Common myeloid progenitor, CD34-positive (primary cell): ENCODE results near the gene AQP10.

ENCODE experiments used
- CTCF ChIA-PET: fragments of 350-600 bp; sonication (Branson Sonifier 250); formaldehyde crosslinking; loops from one replicate; lab custom pipeline; 2021; ENCODE audit warnings: antibody characterized with exemption; lab: Charles Lee
- POLR2A ChIA-PET: fragments of 350-600 bp; sonication (Branson Sonifier 250); formaldehyde crosslinking; loops from one replicate; lab custom pipeline; 2021; ENCODE audit warnings: antibody characterized with exemption; lab: Charles Lee
- DNase-seq, 3 donors: peaks; one replicate each; pipeline versions ENCODE4 v3.0.0 to v3.0.0-alpha.2; 2013
- H3K27ac ChIP-seq, 2 experiments: 1 replicate in 1 of 2; 2 replicates in 1 of 2; pipeline ENCODE4 v1.7.0; 2013; ENCODE audit warnings: inconsistent platforms in 2 of 2, low read length in 2 of 2, mild to moderate bottlenecking in 2 of 2, low read depth in 1 of 2, moderate library complexity in 1 of 2; ENCODE audit not compliant: severe bottlenecking in 2 of 2, insufficient read depth in 1 of 2, poor library complexity in 1 of 2
- H3K27me3 ChIP-seq, 5 experiments: replicated peaks in 2 of 5; 1 replicate in 3 of 5; 2 replicates in 2 of 5; pipeline versions ENCODE4 v1.6.1 to v1.7.0; 2013; ENCODE audit warnings: low read length in 4 of 5, mild to moderate bottlenecking in 2 of 5, moderate library complexity in 2 of 5, inconsistent platforms in 1 of 5; ENCODE audit not compliant: insufficient read depth in 5 of 5, control insufficient read depth in 4 of 5
- H3K36me3 ChIP-seq, 4 experiments: 1 replicate in 2 of 4; 2 replicates in 2 of 4; pipeline versions ENCODE4 v1.6.1 to v1.7.0; 2013; ENCODE audit warnings: low read length in 3 of 4, control low read depth in 1 of 4, mild to moderate bottlenecking in 1 of 4; ENCODE audit not compliant: control insufficient read depth in 4 of 4, insufficient read depth in 4 of 4
- H3K4me1 ChIP-seq, 4 experiments: 1 replicate in 3 of 4; 2 replicates in 1 of 4; pipeline versions ENCODE4 v1.6.1 to v1.7.1; 2013; ENCODE audit warnings: low read length in 3 of 4, mild to moderate bottlenecking in 3 of 4, control low read depth in 1 of 4, inconsistent platforms in 1 of 4, moderate library complexity in 1 of 4; ENCODE audit not compliant: control insufficient read depth in 4 of 4, insufficient read depth in 4 of 4; ENCODE audit errors: control extremely low read depth in 1 of 4
- H3K4me3 ChIP-seq, 7 experiments: 1 replicate in 4 of 7; 2 replicates in 3 of 7; pipeline versions ENCODE4 v1.5.1 to v1.7.0; 2013; ENCODE audit warnings: mild to moderate bottlenecking in 7 of 7, low read length in 6 of 7, moderate library complexity in 6 of 7, inconsistent platforms in 2 of 7, low read depth in 2 of 7, control low read depth in 1 of 7; ENCODE audit not compliant: insufficient read depth in 4 of 7, control insufficient read depth in 1 of 7; ENCODE audit errors: extremely low read depth in 1 of 7
- H3K9me3 ChIP-seq, 5 experiments: 1 replicate in 4 of 5; 2 replicates in 1 of 5; pipeline versions ENCODE4 v1.6.1 to v1.7.1; 2013; ENCODE audit warnings: low read length in 4 of 5, mild to moderate bottlenecking in 2 of 5, inconsistent platforms in 1 of 5, low read depth in 1 of 5, moderate library complexity in 1 of 5; ENCODE audit not compliant: control insufficient read depth in 4 of 5, insufficient read depth in 2 of 5; ENCODE audit errors: control extremely low read depth in 1 of 5
- WGBS: methylation state at CpG from one replicate; pipeline ENCODE4 v1.1.5; 2013; ENCODE audit not compliant: insufficient coverage; 5-methylcytosine and 5-hydroxymethylcytosine counted together

The AQP10 gene

DNA sequence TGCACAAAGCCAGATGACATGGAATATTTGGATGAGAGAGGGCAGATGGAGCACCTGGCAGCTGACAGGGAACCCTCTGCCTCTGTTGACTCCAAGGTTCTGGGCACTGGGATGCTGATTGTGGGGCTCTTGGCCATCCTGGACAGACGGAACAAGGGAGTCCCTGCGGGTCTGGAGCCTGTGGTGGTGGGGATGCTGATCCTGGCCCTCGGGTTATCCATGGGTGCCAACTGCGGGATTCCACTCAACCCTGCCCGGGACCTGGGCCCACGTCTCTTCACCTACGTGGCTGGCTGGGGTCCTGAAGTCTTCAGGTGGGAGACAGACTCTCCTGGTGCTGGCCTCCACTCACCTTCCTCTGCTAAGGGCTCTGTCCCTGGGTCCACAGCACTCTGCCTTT, 2.6 kb downstream of the AQP10 start:
- WGBS: 99% methylated on average over 7 of the region's 7 CpGs
- ChIA-PET POLR2A (no interaction called here), CTCF (interaction anchor here (1.2 to 18.9 kb wide), 6 partner anchors 10 to 50 kb away, joined by 3 to 429 read pairs (median 6); no protein-coding TSS in a partner anchor)
- Histone ChIP-seq H3K4me1 (peaks cover 10 to 44% (median 41%) of the 10 kb centered on the region in 4 experiments), H3K9me3 (no peaks in the 10 kb centered on the region), H3K4me3 (no peak overlapping the region), H3K27ac (no peak overlapping the region), H3K36me3 (no peaks in the 10 kb centered on the region), H3K27me3 (no peaks in the 10 kb centered on the region)
- DNase-seq: no peak

GRCh38 chr1:154324241-154324640, 3.3 kb downstream of the AQP10 start:
- no peaks in the 10 kb centered on the region for H3K9me3 ChIP-seq
- H3K27me3 ChIP-seq: no peaks in the 10 kb centered on the region
- H3K4me3 ChIP-seq: peak overlapping the region in 6 of 7 experiments; percentile 82 to 98 (median 86)
- CTCF ChIA-PET: interaction anchor here (1.3 to 18.9 kb wide), 5 partner anchors 11 to 51 kb away, joined by 3 to 429 read pairs (median 6); no protein-coding TSS in a partner anchor
- POLR2A ChIA-PET: interaction anchor here (2.9 kb wide), 1 partner anchor 11 kb away, joined by 17 read pairs; no protein-coding TSS in a partner anchor
- DNase-seq: peak in 1 of 3 donors; percentile 16
- no peak overlapping the region for H3K27ac ChIP-seq
- no peaks in the 10 kb centered on the region for H3K36me3 ChIP-seq
- WGBS: 80% methylated on average over 1 of the region's 2 CpGs
- peaks cover 13 to 51% (median 47%) of the 10 kb centered on the region in 4 experiments for H3K4me1 ChIP-seq

- Histone ChIP-seq H3K27me3 (no peaks in the 10 kb centered on the region), H3K36me3 (peaks cover 0 to 4% (median 3%) of the 10 kb centered on the region in 4 experiments), H3K27ac (peak within 1 kb of the TSS; percentile 81 to 91), H3K4me3 (peak within 1 kb of the TSS; percentile 82 to 98 (median 86)), H3K9me3 (no peaks in the 10 kb centered on the region), H3K4me1 (peaks cover 19 to 58% (median 54%) of the 10 kb centered on the region in 4 experiments)
- POLR2A ChIA-PET: interaction anchor here (2.9 kb wide), 1 partner anchor 10 kb away, joined by 17 read pairs; no protein-coding TSS in a partner anchor
- 0% methylated on average over 8 of the region's 56 CpGs for WGBS
- peak; percentile 83 to 91 (median 88) for DNase-seq
- CTCF ChIA-PET: interaction anchor here (0.9 to 18.9 kb wide), 9 partner anchors 12 to 150 kb away, joined by 3 to 429 read pairs (median 5); partner anchors contain the start of gene HAX1
These were observed 4.0 kb downstream of the AQP10 start, which contains the start of gene ATP8B2 for GRCh38 chr1:154324669-154325582. ATP8B2 (plus strand) TSS chr1:154325525; CDS start chr1:154328142, 2,617 bp downstream.

DNA sequence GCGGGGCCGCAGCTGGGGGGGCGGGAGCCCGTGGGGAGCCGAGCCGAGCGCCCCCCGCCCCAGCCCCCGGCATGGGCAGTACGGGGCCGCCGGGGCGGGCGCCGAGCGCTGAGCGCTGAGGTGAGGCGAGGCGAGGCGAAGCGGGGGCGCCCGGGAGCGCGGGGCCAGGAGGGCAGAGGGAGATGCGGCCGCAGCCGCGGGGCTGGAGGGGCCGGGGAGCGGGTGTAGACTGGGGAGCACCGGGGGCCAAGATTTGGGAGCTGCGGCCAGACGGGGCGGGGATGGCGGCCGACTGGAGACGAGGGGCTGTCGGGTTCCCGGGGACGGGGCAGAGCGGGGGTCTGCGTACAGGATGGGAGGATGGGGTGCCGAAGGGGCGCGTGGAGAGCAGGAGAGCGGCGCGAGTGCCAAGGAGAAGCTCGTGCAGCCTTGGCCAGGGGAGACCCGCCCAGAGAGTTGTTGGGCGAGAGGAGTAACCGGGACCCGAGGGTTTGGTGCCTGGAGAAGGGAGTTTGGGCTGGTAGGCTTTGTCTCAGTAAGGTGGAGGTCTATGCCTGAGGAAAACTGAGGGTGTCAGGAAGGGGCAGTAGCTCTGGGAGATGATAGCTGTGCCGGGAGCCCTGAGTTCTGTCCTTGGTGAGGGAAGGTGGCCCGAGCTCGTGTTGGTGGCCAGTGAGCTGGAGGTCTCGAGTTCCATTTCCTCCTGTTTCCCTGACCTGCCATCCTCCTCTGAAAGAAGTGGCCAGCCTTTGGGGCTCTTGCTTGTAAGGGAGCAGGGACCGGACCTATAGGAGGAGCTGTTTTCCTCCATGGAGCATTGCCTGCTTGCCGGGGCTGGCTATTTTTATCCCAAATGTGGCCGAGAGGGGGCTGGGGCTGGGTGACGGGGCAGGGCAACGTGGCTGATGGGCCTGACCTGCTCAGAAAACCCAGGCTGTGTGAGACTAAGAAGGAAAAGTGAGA, 5.0 kb downstream of the AQP10 start:
- WGBS: under 1% methylated on average over 47 of the region's 63 CpGs
- Histone ChIP-seq H3K9me3 (no peaks in the 10 kb centered on the region), H3K4me1 (peaks cover 19 to 62% (median 59%) of the 10 kb centered on the region in 4 experiments), H3K4me3 (peak overlapping the region; percentile 80 to 98 (median 86)), H3K27ac (peak overlapping the region; percentile 81 to 91), H3K27me3 (no peaks in the 10 kb centered on the region), H3K36me3 (peaks cover 4 to 14% (median 11%) of the 10 kb centered on the region in 4 experiments)
- CTCF ChIA-PET: interaction anchor here (0.6 to 18.9 kb wide), 13 partner anchors 17 to 580 kb away, joined by 3 to 429 read pairs (median 4); partner anchors contain the start of gene HAX1
- POLR2A ChIA-PET: interaction anchor here (0.5 to 2.9 kb wide), 3 partner anchors 9 to 98 kb away, joined by 3 to 17 read pairs (median 4); no protein-coding TSS in a partner anchor
- peak; percentile 67 to 82 (median 71) for DNase-seq

- WGBS: 46% methylated on average over 3 of the region's 6 CpGs
- ChIA-PET POLR2A (interaction anchor here (0.5 to 2.9 kb wide), 4 partner anchors 8 to 207 kb away, joined by 3 to 17 read pairs (median 3); no protein-coding TSS in a partner anchor), CTCF (interaction anchor here (0.8 to 18.9 kb wide), 11 partner anchors 16 to 335 kb away, joined by 3 to 429 read pairs (median 4); partner anchors contain the start of gene HAX1)
- peaks cover 8 to 23% (median 20%) of the 10 kb centered on the region in 4 experiments for H3K36me3 ChIP-seq
- peak overlapping the region in 6 of 7 experiments; percentile 80 to 98 (median 86) for H3K4me3 ChIP-seq
- H3K9me3 ChIP-seq: no peaks in the 10 kb centered on the region
- peak overlapping the region; percentile 15 to 91 for H3K27ac ChIP-seq
- H3K4me1 ChIP-seq: peaks cover 19 to 59% (median 56%) of the 10 kb centered on the region in 4 experiments
- no peaks in the 10 kb centered on the region for H3K27me3 ChIP-seq
- DNase-seq: peak in 2 of 3 donors; percentile 29 to 55
These were observed 5.9 kb downstream of the AQP10 start for GRCh38 chr1:154326546-154327465.
